Thyroid gland (tissue), 4 donors: ENCODE data around the gene CCDC38. TPM values are rescaled to one million over a fixed set of nuclear protein-coding genes. Genes with fewer than 3 reads are reported as not detected.
A peak's percentile ranks its signal among the peaks of the same experiment; 100 is the strongest.

Experiments
- DNase-seq, 2 donors: peaks; one replicate each; pipeline ENCODE4 v3.0.0-alpha.2; 2019
- H3K27ac ChIP-seq, 3 donors: fragments of 200-600 bp; sonication (generic); 1 replicate in 2 of 3; 2 replicates in 1 of 3; pipeline ENCODE4 v1.5.1; 2016 to 2019; ENCODE audit warnings: mild to moderate bottlenecking in 1 of 3, moderate library complexity in 1 of 3
- H3K27me3 ChIP-seq: fragments of 200-600 bp; sonication (generic); one replicate; pipeline ENCODE4 v1.5.1; 2019
- H3K36me3 ChIP-seq, 2 donors: fragments of 200-600 bp; sonication (generic); one replicate each; pipeline ENCODE4 v1.5.1; 2016 to 2019
- H3K4me1 ChIP-seq, 2 donors: fragments of 200-600 bp; sonication (generic); one replicate each; pipeline ENCODE4 v1.5.1; 2017 to 2019
- H3K4me3 ChIP-seq, 3 donors: fragments of 200-600 bp; sonication (generic); replicated peaks in 1 of 3; 1 replicate in 2 of 3; 2 replicates in 1 of 3; pipeline ENCODE4 v1.5.1; 2016; ENCODE audit warnings: mild to moderate bottlenecking in 1 of 3
- H3K9me3 ChIP-seq: fragments of 200-600 bp; sonication (generic); one replicate; pipeline ENCODE4 v1.5.1; 2017
- POLR2A ChIP-seq, 2 donors: fragments of 450-650 bp; IDR thresholded peaks; one replicate each; pipeline ENCODE4 v1.6.1; 2017; ENCODE audit warnings: antibody characterized with exemption in 2 of 2, mild to moderate bottlenecking in 2 of 2, moderate library complexity in 1 of 2
- WGBS, 2 donors: methylation state at CpG; one replicate each; pipeline ENCODE4 v1.1.5; 2017; 5-methylcytosine and 5-hydroxymethylcytosine counted together
- intact Hi-C: fragments of 100-400 bp; cut with DNase I; formaldehyde crosslinking; loops from one replicate; pipeline ENCODE4 v1.15.1; 2023
- total RNA-seq, 4 donors: library from RNA; depleted of rRNA; stranded (reverse); fragments of >200 nt; gene quantifications; one replicate each; pipeline ENCODE4 v1.2.3, GENCODE V29; 2016
- TF ChIP-seq, protein P1 (sequence below), 6 experiments: fragments of 200-600 bp in 3 of 6; fragments of 450-650 bp in 3 of 6; sonication (generic) in 3 of 6; IDR thresholded peaks; one replicate each; pipeline ENCODE4 v1.5.1; 2016 to 2019; ENCODE audit warnings: antibody characterized with exemption in 6 of 6, mild to moderate bottlenecking in 2 of 6, inconsistent platforms in 1 of 6, moderate library complexity in 1 of 6

The CCDC38 gene
- total RNA-seq, 4 donors from 2014 or later: 0.67 TPM; not detected in 3

DNA sequence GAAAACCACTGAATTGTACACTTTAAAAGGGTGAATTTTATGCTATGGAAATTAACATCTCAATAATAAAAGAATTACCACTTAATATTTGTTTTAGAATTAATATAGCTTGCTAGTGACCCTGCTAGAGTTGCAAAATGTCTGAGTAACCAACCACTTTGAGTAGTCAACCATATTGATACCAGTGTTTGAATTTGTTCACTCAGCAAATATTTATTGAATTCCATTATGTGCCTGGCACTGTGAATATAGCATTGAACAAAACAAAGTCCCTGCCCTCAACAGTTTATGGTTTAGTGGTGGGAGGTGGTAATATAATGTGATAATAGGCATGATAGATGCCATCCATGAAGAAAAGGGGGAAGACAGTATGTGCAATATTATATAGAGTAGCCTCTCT is 79.1 kb downstream of the CCDC38 start:
- H3K4me3 ChIP-seq: no peak overlapping the region
- TF ChIP-seq, protein P1, sequence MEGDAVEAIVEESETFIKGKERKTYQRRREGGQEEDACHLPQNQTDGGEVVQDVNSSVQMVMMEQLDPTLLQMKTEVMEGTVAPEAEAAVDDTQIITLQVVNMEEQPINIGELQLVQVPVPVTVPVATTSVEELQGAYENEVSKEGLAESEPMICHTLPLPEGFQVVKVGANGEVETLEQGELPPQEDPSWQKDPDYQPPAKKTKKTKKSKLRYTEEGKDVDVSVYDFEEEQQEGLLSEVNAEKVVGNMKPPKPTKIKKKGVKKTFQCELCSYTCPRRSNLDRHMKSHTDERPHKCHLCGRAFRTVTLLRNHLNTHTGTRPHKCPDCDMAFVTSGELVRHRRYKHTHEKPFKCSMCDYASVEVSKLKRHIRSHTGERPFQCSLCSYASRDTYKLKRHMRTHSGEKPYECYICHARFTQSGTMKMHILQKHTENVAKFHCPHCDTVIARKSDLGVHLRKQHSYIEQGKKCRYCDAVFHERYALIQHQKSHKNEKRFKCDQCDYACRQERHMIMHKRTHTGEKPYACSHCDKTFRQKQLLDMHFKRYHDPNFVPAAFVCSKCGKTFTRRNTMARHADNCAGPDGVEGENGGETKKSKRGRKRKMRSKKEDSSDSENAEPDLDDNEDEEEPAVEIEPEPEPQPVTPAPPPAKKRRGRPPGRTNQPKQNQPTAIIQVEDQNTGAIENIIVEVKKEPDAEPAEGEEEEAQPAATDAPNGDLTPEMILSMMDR (IDR thresholded peaks at IDR 0.05): no peak
- no peak for TF ChIP-seq POLR2A (IDR thresholded peaks at IDR 0.05)
- H3K36me3 ChIP-seq: peaks cover 0 to 18% of the 10 kb centered on the region in 2 donors

DNA sequence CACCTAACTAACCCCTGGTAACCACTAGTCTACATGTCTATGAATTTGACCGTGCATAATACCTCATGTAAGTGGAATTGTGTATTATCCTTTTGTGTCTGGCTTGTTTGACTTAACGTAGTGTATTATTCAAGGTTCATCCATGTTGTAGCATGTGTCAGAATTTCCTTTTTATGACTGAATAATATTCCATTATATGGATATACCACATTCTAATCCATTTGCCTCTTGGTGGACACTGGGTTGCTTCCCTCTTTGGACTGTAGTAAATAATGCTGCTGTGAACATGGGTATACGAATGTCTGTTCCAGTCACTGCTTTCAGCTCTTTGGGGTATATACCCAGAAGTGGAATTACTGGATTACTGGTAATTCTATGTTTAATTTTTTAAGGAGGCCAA is 80.4 kb downstream of the CCDC38 start:
- Histone ChIP-seq H3K9me3 (no peaks in the 10 kb centered on the region), H3K27ac (no peak overlapping the region), H3K4me1 (peaks cover 14 to 17% of the 10 kb centered on the region in 2 donors), H3K36me3 (peaks cover 0 to 17% of the 10 kb centered on the region in 2 donors), H3K27me3 (no peaks in the 10 kb centered on the region), H3K4me3 (no peak overlapping the region)
- DNase-seq: no peak
- intact Hi-C loops: no loop called here
- TF ChIP-seq POLR2A (IDR thresholded peaks at IDR 0.05): no peak
- TF ChIP-seq, protein P1 (IDR thresholded peaks at IDR 0.05): no peak
- WGBS, 2 donors: 97 to 98% methylated on average over 3 of the region's 3 CpGs

More for the DNA sequence above, 79.1 kb downstream of the CCDC38 start:
- intact Hi-C loops: no loop called here
- H3K27ac ChIP-seq: no peak overlapping the region
- no peak for DNase-seq
- no peaks in the 10 kb centered on the region for H3K9me3 ChIP-seq
- peaks cover 10 to 14% of the 10 kb centered on the region in 2 donors for H3K4me1 ChIP-seq
- H3K27me3 ChIP-seq: no peaks in the 10 kb centered on the region

DNA sequence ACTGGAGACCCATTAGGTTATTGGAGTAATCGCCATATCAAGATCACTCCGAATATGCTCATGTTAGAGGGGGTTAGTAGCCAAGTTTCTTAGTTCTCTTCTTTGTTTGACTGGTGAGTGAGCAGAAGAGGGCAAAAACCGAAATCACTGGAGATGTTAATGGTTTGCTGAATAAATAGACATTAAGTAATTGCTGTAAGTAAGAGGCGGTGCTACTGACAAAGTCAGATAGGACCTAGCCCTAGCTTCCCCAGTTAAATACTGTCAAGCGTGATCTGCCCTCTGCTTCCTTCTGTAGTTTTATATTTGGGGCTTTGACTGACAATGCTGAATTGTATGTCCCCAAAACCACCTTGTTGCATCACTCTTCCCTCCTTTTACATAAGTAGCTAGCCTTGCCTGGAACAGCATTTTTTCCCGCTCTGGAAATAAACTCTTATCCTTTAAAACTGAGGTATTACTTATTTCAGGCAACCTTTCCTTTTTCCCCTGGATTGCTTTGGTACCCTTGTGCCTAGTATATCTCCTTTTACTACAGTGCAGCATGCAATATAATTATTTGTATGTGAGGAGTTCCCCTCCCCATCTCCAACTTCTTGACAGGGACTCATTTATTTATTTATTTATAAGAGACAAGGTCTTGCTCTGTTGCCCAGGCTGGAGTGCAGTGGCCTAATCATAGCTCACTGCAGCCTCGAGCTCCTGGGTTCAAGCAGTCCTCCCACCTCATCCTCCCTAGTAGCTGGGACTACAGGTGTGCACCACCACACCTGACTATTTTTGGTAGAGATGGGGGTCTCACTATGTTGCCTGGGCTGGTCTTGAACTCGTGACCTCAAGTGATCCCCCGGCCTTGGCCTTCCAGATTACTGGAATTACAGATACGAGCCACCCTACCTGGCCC is 82.2 kb downstream of the CCDC38 start:
- no peak for TF ChIP-seq POLR2A (IDR thresholded peaks at IDR 0.05)
- TF ChIP-seq, protein P1 (IDR thresholded peaks at IDR 0.05): no peak
- WGBS, 2 donors: 68 to 73% methylated on average over 10 of the region's 10 CpGs
- Histone ChIP-seq H3K4me1 (peaks cover 14 to 17% of the 10 kb centered on the region in 2 donors), H3K4me3 (peak overlapping the region in 1 of 3 donors; percentile 80), H3K9me3 (no peaks in the 10 kb centered on the region), H3K27ac (no peak overlapping the region), H3K27me3 (no peaks in the 10 kb centered on the region), H3K36me3 (peaks cover 0 to 12% of the 10 kb centered on the region in 2 donors)
- DNase-seq: no peak
- intact Hi-C loops: no loop called here

DNA sequence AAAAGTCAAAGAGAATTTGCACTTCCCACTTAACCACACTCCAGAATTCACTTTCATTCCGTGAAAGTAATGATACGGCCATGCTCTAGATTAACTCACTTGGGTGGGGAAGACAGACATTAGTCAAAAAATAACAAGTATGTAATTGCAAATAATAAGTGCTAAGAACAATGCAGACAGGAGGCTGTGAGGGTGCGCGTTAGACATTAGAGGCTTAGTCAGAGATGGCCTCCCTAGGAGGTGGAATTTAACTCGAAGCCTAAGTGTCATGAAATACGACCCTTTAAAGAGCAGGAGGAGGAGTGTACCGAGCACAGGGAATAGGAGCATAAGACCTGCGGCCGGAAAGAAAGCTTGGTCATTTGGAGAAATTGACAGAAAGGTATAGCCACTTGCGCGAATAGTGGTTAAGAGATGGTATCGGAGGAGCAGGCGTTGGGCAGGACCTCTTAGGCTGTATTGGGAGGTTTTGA is 83.0 kb downstream of the CCDC38 start:
- intact Hi-C loops: no loop called here

More for the DNA sequence above, 83.0 kb downstream of the CCDC38 start:
- Histone ChIP-seq H3K36me3 (peaks cover 0 to 12% of the 10 kb centered on the region in 2 donors), H3K27ac (peak overlapping the region in 2 of 3 donors; percentile 68 to 76), H3K4me3 (peak overlapping the region; percentile 33 to 80 (median 37)), H3K27me3 (no peaks in the 10 kb centered on the region), H3K4me1 (peaks cover 14 to 17% of the 10 kb centered on the region in 2 donors), H3K9me3 (no peaks in the 10 kb centered on the region)
- no peak for TF ChIP-seq POLR2A (IDR thresholded peaks at IDR 0.05)
- TF ChIP-seq, protein P1 (IDR thresholded peaks at IDR 0.05): no peak
- 0 to 1% methylated on average over 13 of the region's 13 CpGs for WGBS, 2 donors
- no peak for DNase-seq
